ENCODE measurements around the gene PHRF1. TPM values are rescaled to one million over a fixed set of nuclear protein-coding genes. Genes with fewer than 3 reads are reported as not detected.
A peak's percentile ranks its signal among the peaks of the same experiment; 100 is the strongest.

Gene PHRF1
- total and polyA plus RNA-seq, 4 donors: 2.4 to 25.2 (median 18.8) TPM

DNA sequence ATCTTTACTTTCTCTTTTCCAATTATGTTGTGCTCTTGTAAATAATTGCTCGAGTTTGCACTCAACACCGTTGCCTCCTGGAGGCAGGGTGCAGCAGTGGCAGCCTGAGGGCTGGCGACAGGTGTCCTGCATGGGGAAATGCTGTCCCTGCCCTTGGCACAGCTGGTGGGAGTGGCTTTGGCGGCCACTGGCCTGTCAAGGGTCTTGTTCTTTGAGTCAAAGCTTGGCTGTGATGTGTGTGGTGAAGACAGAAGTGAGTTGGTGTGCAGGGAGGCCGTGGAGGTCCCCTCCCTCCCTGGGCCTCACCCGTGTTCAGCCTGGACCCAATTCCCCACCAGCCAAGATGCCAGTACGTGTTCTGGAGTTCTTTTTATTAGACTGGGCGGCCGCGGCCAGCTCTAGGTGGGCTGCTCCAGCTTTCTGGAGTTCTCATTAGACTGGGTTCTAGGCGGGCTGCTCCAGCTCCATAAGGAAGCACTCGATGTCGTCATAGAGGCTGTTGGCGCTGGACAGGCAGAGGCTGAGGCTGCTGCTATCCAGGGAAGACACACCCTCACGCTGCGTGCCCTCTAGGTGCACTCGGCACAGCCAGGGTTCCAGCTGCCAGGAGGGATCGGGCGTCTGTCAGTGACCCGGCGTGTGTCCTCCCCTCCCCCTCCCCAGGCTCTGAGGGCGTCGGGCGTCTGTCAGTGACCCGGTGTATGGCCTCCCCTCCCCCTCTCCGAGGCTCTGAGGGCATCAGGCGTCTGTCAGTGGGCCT lies 36.1 kb downstream of the PHRF1 start:
- no peak overlapping the region for H3K4me3 ChIP-seq (ENCODE audit: low read depth in 1 of 3, low read length in 3 of 3)
- no peak for DNase-seq (ENCODE audit: low spot score)
- peak overlapping the region; percentile 60 to 73 for H3K27ac ChIP-seq (ENCODE audit: low read depth in 1 of 2, low read length in 2 of 2)
- no peaks in the 10 kb centered on the region for H3K9me3 ChIP-seq (ENCODE audit: control insufficient read depth in 4 of 4, low read length in 3 of 4)
- peaks cover 20 to 87% (median 60%) of the 10 kb centered on the region in 4 donors for H3K4me1 ChIP-seq (ENCODE audit: control insufficient read depth in 4 of 4, insufficient read depth in 4 of 4, low read length in 3 of 4)
- H3K27me3 ChIP-seq (ENCODE audit: control insufficient read depth in 4 of 4, insufficient read depth in 4 of 4, low read length in 3 of 4): no peaks in the 10 kb centered on the region
- H3K9ac ChIP-seq (ENCODE audit: low read depth in 1 of 2, low read length in 2 of 2): no peak overlapping the region
- whole genome bisulfite sequencing: 31% methylated on average over 27 of the region's 27 CpGs
- peaks cover 7 to 35% (median 17%) of the 10 kb centered on the region in 4 donors for H3K36me3 ChIP-seq (ENCODE audit: control insufficient read depth in 4 of 4, insufficient read depth in 3 of 4, low read depth in 1 of 4, low read length in 3 of 4)
- TF ChIP-seq YY1 (IDR thresholded peaks at IDR 0.05) (no peak), RXRA (IDR thresholded peaks at IDR 0.05) (peak; percentile 62 to 90), SP1 (IDR thresholded peaks at IDR 0.05) (peak; percentile 71), NR2F2 (IDR thresholded peaks at IDR 0.05) (no peak), FOXA2 (IDR thresholded peaks at IDR 0.05) (no peak), EGR1 (IDR thresholded peaks at IDR 0.05; ENCODE audit: low read depth in 2 of 2) (no peak), RAD21 (IDR thresholded peaks at IDR 0.05) (peak; percentile 73 to 74), TAF1 (conservative IDR thresholded peaks at IDR 0.05) (no peak), FOXA1 (IDR thresholded peaks at IDR 0.05) (no peak), GABPA (IDR thresholded peaks at IDR 0.05 in 1 of 2, conservative IDR thresholded peaks at IDR 0.05 in 1 of 2) (no peak), JUND (IDR thresholded peaks at IDR 0.05) (no peak), HNF4A (conservative IDR thresholded peaks at IDR 0.05) (peak; percentile 38 to 48), HNF4G (IDR thresholded peaks at IDR 0.05) (peak; percentile 25)
- TF ChIP-seq, protein P1, sequence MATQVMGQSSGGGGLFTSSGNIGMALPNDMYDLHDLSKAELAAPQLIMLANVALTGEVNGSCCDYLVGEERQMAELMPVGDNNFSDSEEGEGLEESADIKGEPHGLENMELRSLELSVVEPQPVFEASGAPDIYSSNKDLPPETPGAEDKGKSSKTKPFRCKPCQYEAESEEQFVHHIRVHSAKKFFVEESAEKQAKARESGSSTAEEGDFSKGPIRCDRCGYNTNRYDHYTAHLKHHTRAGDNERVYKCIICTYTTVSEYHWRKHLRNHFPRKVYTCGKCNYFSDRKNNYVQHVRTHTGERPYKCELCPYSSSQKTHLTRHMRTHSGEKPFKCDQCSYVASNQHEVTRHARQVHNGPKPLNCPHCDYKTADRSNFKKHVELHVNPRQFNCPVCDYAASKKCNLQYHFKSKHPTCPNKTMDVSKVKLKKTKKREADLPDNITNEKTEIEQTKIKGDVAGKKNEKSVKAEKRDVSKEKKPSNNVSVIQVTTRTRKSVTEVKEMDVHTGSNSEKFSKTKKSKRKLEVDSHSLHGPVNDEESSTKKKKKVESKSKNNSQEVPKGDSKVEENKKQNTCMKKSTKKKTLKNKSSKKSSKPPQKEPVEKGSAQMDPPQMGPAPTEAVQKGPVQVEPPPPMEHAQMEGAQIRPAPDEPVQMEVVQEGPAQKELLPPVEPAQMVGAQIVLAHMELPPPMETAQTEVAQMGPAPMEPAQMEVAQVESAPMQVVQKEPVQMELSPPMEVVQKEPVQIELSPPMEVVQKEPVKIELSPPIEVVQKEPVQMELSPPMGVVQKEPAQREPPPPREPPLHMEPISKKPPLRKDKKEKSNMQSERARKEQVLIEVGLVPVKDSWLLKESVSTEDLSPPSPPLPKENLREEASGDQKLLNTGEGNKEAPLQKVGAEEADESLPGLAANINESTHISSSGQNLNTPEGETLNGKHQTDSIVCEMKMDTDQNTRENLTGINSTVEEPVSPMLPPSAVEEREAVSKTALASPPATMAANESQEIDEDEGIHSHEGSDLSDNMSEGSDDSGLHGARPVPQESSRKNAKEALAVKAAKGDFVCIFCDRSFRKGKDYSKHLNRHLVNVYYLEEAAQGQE (IDR thresholded peaks at IDR 0.05): no peak
- TF ChIP-seq, protein P2, sequence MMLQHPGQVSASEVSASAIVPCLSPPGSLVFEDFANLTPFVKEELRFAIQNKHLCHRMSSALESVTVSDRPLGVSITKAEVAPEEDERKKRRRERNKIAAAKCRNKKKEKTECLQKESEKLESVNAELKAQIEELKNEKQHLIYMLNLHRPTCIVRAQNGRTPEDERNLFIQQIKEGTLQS (IDR thresholded peaks at IDR 0.05): no peak
- TF ChIP-seq, protein P3, sequence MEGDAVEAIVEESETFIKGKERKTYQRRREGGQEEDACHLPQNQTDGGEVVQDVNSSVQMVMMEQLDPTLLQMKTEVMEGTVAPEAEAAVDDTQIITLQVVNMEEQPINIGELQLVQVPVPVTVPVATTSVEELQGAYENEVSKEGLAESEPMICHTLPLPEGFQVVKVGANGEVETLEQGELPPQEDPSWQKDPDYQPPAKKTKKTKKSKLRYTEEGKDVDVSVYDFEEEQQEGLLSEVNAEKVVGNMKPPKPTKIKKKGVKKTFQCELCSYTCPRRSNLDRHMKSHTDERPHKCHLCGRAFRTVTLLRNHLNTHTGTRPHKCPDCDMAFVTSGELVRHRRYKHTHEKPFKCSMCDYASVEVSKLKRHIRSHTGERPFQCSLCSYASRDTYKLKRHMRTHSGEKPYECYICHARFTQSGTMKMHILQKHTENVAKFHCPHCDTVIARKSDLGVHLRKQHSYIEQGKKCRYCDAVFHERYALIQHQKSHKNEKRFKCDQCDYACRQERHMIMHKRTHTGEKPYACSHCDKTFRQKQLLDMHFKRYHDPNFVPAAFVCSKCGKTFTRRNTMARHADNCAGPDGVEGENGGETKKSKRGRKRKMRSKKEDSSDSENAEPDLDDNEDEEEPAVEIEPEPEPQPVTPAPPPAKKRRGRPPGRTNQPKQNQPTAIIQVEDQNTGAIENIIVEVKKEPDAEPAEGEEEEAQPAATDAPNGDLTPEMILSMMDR (IDR thresholded peaks at IDR 0.05; ENCODE audit: low read depth, low read length, missing input control): peak; percentile 66
- TF ChIP-seq, protein P4, sequence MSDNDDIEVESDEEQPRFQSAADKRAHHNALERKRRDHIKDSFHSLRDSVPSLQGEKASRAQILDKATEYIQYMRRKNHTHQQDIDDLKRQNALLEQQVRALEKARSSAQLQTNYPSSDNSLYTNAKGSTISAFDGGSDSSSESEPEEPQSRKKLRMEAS (IDR thresholded peaks at IDR 0.05): peak; percentile 27
- TF ChIP-seq, protein P5, sequence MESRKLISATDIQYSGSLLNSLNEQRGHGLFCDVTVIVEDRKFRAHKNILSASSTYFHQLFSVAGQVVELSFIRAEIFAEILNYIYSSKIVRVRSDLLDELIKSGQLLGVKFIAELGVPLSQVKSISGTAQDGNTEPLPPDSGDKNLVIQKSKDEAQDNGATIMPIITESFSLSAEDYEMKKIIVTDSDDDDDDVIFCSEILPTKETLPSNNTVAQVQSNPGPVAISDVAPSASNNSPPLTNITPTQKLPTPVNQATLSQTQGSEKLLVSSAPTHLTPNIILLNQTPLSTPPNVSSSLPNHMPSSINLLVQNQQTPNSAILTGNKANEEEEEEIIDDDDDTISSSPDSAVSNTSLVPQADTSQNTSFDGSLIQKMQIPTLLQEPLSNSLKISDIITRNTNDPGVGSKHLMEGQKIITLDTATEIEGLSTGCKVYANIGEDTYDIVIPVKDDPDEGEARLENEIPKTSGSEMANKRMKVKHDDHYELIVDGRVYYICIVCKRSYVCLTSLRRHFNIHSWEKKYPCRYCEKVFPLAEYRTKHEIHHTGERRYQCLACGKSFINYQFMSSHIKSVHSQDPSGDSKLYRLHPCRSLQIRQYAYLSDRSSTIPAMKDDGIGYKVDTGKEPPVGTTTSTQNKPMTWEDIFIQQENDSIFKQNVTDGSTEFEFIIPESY (IDR thresholded peaks at IDR 0.05): no peak
